Activated T-helper 1 cell treated with anti-CD3 and anti-CD28 coated beads, Interleukin-12 subunit alpha, Interleukin-12 subunit beta, Interleukin-2, Interleukin-4 antibody, amounts not matched to agents 30 ng/mL and 10 ng/mL and 1 ng/mL, durations not matched to agents 14 hours and 24 hours and 36 hours (primary cell): ENCODE results near the gene IL3. TPM values are rescaled to one million over a fixed set of nuclear protein-coding genes. Genes with fewer than 3 reads are reported as not detected.

Experiments used
- DNase-seq: peaks from one replicate; pipeline ENCODE4 v3.0.0; 2021; ENCODE audit warnings: low spot score
- H3K27ac Mint-ChIP-seq: one replicate; pipeline ENCODE4 v1.8.0; 2021; ENCODE audit warnings: mild to moderate bottlenecking, mixed read lengths
- H3K27me3 Mint-ChIP-seq: one replicate; pipeline ENCODE4 v1.8.0; 2022; ENCODE audit warnings: mild to moderate bottlenecking, moderate library complexity, mixed read lengths; ENCODE audit not compliant: insufficient read depth
- H3K36me3 Mint-ChIP-seq: one replicate; pipeline ENCODE4 v1.8.0; 2021; ENCODE audit warnings: low read depth, mixed read lengths
- H3K4me1 Mint-ChIP-seq: one replicate; pipeline ENCODE4 v1.8.0; 2021; ENCODE audit warnings: low read depth, mixed read lengths
- H3K4me3 Mint-ChIP-seq: one replicate; pipeline ENCODE4 v1.8.0; 2021; ENCODE audit warnings: mild to moderate bottlenecking, moderate library complexity, mixed read lengths
- H3K9me3 Mint-ChIP-seq: one replicate; pipeline ENCODE4 v1.8.0; 2021; ENCODE audit warnings: mixed read lengths
- intact Hi-C: fragments of 100-400 bp; cut with micrococcal nuclease; formaldehyde crosslinking; loops from one replicate; pipeline ENCODE4 v1.15.1; 2024
- total RNA-seq: library from RNA; stranded (reverse); gene quantifications from 2 replicates; pipeline ENCODE4 v1.2.3, GENCODE V29; 2022

Gene IL3
- total RNA-seq, 1 donor from 2014 or later = 98.5 TPM

- peaks cover 33% of the 10 kb centered on the region for H3K36me3 Mint-ChIP-seq
- H3K9me3 Mint-ChIP-seq = peaks cover 3% of the 10 kb centered on the region
- no peak for DNase-seq
- intact Hi-C loops = loop anchor here (10.0 kb wide), 1 partner anchor 672 kb away; the partner anchor contains the start of gene CCNI2
- H3K27me3 Mint-ChIP-seq = peaks cover 1% of the 10 kb centered on the region
- H3K4me1 Mint-ChIP-seq = peaks cover 93% of the 10 kb centered on the region
- peak overlapping the region; percentile 97 for H3K27ac Mint-ChIP-seq
- H3K4me3 Mint-ChIP-seq = peak overlapping the region; percentile 19
These were observed 12.1 kb downstream of the IL3 start for GRCh38 chr5:132072528-132072927.

- H3K27ac Mint-ChIP-seq = peak within 1 kb of the TSS; percentile 97
- peak within 1 kb of the TSS; percentile 90 for H3K4me3 Mint-ChIP-seq
- peaks cover 92% of the 10 kb centered on the region for H3K4me1 Mint-ChIP-seq
- peaks cover 3% of the 10 kb centered on the region for H3K9me3 Mint-ChIP-seq
- no peak for DNase-seq
- intact Hi-C loops = loop anchor here (1.0 to 10.0 kb wide), 2 partner anchors 30 to 671 kb away; partner anchors contain the start of gene CCNI2
- H3K27me3 Mint-ChIP-seq = peaks cover 1% of the 10 kb centered on the region
- H3K36me3 Mint-ChIP-seq = peaks cover 34% of the 10 kb centered on the region
These were observed 13.0 kb downstream of the IL3 start, which contains the start of gene CSF2 for GRCh38 chr5:132073231-132074013. TSS of gene CSF2 (plus strand) at chr5:132073789. CDS start at chr5:132073824, 35 bp downstream.

DNA sequence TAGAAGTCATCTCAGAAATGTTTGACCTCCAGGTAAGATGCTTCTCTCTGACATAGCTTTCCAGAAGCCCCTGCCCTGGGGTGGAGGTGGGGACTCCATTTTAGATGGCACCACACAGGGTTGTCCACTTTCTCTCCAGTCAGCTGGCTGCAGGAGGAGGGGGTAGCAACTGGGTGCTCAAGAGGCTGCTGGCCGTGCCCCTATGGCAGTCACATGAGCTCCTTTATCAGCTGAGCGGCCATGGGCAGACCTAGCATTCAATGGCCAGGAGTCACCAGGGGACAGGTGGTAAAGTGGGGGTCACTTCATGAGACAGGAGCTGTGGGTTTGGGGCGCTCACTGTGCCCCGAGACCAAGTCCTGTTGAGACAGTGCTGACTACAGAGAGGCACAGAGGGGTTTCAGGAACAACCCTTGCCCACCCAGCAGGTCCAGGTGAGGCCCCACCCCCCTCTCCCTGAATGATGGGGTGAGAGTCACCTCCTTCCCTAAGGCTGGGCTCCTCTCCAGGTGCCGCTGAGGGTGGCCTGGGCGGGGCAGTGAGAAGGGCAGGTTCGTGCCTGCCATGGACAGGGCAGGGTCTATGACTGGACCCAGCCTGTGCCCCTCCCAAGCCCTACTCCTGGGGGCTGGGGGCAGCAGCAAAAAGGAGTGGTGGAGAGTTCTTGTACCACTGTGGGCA lies 13.8 kb downstream of the IL3 start:
- H3K4me1 Mint-ChIP-seq = peaks cover 92% of the 10 kb centered on the region
- H3K4me3 Mint-ChIP-seq = peak overlapping the region; percentile 90
- H3K27me3 Mint-ChIP-seq = peaks cover 3% of the 10 kb centered on the region
- intact Hi-C loops = loop anchor here (10.0 kb wide), 1 partner anchor 671 kb away; the partner anchor contains the start of gene CCNI2
- peak overlapping the region; percentile 97 for H3K27ac Mint-ChIP-seq
- no peak for DNase-seq
- H3K36me3 Mint-ChIP-seq = peaks cover 36% of the 10 kb centered on the region
- H3K9me3 Mint-ChIP-seq = peaks cover 3% of the 10 kb centered on the region

GRCh38 chr5:132074772-132075718 lies 14.6 kb downstream of the IL3 start:
- peak overlapping the region; percentile 97 for H3K27ac Mint-ChIP-seq
- peaks cover 3% of the 10 kb centered on the region for H3K9me3 Mint-ChIP-seq
- H3K27me3 Mint-ChIP-seq = peaks cover 3% of the 10 kb centered on the region
- H3K4me1 Mint-ChIP-seq = peaks cover 93% of the 10 kb centered on the region
- peak overlapping the region; percentile 90 for H3K4me3 Mint-ChIP-seq
- H3K36me3 Mint-ChIP-seq = peaks cover 38% of the 10 kb centered on the region
- DNase-seq = peak; percentile 22
- intact Hi-C loops = loop anchor here (1.0 to 10.0 kb wide), 4 partner anchors 8 to 670 kb away; partner anchors contain the start of gene CCNI2

- Mint-ChIP-seq H3K9me3 (peaks cover 3% of the 10 kb centered on the region), H3K36me3 (peaks cover 41% of the 10 kb centered on the region), H3K27ac (peak overlapping the region; percentile 97), H3K4me1 (peaks cover 91% of the 10 kb centered on the region), H3K27me3 (peaks cover 3% of the 10 kb centered on the region), H3K4me3 (peak overlapping the region; percentile 90)
- intact Hi-C loops = loop anchor here (1.0 to 10.0 kb wide), 4 partner anchors 8 to 669 kb away; partner anchors contain the start of gene CCNI2
- DNase-seq = no peak
These were observed 15.2 kb downstream of the IL3 start for GRCh38 chr5:132075719-132076077.

DNA sequence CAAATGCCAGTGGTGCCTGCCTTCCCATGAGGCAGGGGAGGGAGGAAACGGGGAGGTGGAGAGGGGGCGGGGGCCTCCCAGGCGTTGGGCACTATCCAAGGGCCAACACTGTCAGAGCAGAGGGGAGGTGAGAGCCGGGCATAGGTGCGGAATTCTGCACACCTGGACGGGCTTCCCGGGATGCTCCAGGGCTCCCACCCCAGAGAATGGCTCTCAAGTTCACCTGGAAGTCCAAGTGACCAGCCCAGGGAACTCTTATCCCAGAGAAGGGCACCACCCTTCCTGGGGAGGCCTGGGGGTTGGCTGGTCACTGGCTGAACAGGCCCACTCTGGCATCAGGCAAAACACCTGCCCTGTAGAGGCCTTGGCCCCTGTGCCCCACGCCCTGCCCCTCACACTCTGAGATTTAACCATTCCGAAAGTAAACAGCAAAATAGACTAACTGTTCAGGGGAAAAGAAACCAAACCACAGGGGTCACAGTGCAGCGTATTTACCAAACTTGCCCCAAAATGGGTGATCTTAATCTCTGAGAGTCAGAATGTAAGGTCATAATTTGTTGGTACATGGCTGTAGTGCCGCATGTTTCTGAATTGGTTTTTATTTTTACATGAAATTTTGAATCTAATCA lies 15.9 kb downstream of the IL3 start:
- Mint-ChIP-seq H3K9me3 (no peaks in the 10 kb centered on the region), H3K4me1 (peaks cover 86% of the 10 kb centered on the region), H3K4me3 (peak overlapping the region; percentile 78), H3K27me3 (peaks cover 3% of the 10 kb centered on the region), H3K27ac (peak overlapping the region; percentile 88), H3K36me3 (peaks cover 40% of the 10 kb centered on the region)
- DNase-seq = no peak
- intact Hi-C loops = loop anchor here (5.0 to 10.0 kb wide), 2 partner anchors 421 to 668 kb away; partner anchors contain the start of gene CCNI2

DNA sequence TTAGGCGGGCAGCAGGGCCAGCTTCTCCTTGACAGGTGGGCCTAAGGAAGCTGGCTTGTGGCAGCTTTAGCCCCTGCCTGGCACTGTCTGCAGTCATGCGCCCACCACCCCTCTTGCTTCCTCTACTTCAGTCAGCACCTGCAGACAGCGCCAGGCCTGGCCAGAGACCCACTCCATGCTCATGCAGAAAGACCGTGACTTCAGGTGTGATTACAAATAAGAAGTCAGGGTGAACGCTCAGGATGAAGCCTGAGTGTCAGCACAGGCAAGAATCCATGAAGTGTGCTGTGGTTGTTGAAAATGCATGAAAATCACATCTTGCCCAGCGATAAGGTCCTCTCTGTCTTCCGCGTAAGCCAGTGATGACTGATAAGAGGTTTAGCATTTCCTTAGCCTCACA lies 16.5 kb downstream of the IL3 start:
- Mint-ChIP-seq H3K27me3 (peaks cover 3% of the 10 kb centered on the region), H3K4me1 (peaks cover 86% of the 10 kb centered on the region), H3K9me3 (no peaks in the 10 kb centered on the region), H3K4me3 (peak overlapping the region; percentile 78), H3K27ac (peak overlapping the region; percentile 88), H3K36me3 (peaks cover 44% of the 10 kb centered on the region)
- intact Hi-C loops = loop anchor here (1.0 to 10.0 kb wide), 3 partner anchors 38 to 668 kb away; partner anchors contain the start of gene CCNI2
- DNase-seq = no peak

DNA sequence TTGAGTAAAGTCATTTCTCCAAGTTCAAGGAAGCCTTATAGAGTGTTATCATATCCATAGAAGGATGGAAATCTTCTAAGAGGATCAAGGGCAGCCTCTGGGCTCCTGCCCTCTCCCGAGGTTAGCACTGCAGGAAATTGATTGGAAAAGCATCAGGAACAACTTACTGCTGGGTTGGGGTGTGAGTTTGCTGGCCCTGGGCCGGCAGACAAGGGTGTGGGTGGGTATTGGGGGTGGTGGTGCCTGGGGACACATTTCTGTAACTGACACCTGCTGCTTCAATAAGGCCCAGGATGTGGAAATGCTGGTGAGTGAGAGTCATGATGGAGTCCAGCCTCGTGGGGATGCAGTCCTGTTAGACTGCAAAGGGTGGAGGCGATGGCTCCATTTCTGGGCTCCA lies 18.6 kb downstream of the IL3 start:
- H3K27me3 Mint-ChIP-seq = peaks cover 3% of the 10 kb centered on the region
- no peaks in the 10 kb centered on the region for H3K9me3 Mint-ChIP-seq
- peaks cover 86% of the 10 kb centered on the region for H3K4me1 Mint-ChIP-seq
- peak overlapping the region; percentile 88 for H3K27ac Mint-ChIP-seq
- H3K36me3 Mint-ChIP-seq = peaks cover 39% of the 10 kb centered on the region
- H3K4me3 Mint-ChIP-seq = no peak overlapping the region
- no peak for DNase-seq
- intact Hi-C loops = loop anchor here (5.0 to 10.0 kb wide), 2 partner anchors 418 to 666 kb away; partner anchors contain the start of gene CCNI2

- intact Hi-C loops = loop anchor here (5.0 to 10.0 kb wide), 2 partner anchors 418 to 665 kb away; partner anchors contain the start of gene CCNI2
These were observed 19.2 kb downstream of the IL3 start for GRCh38 chr5:132079619-132080018.

GRCh38 chr5:132080595-132080994 lies 20.1 kb downstream of the IL3 start:
- Mint-ChIP-seq H3K9me3 (no peaks in the 10 kb centered on the region), H3K27ac (peak overlapping the region; percentile 95), H3K4me3 (no peak overlapping the region), H3K36me3 (peaks cover 31% of the 10 kb centered on the region), H3K27me3 (peaks cover 3% of the 10 kb centered on the region), H3K4me1 (peaks cover 82% of the 10 kb centered on the region)
- intact Hi-C loops = no loop called here
- DNase-seq = no peak

More at GRCh38 chr5:132079619-132080018, 19.2 kb downstream of the IL3 start:
- peaks cover 33% of the 10 kb centered on the region for H3K36me3 Mint-ChIP-seq
- H3K4me3 Mint-ChIP-seq = no peak overlapping the region
- peaks cover 83% of the 10 kb centered on the region for H3K4me1 Mint-ChIP-seq
- no peaks in the 10 kb centered on the region for H3K9me3 Mint-ChIP-seq
- peak overlapping the region; percentile 88 for H3K27ac Mint-ChIP-seq
- no peak for DNase-seq
- H3K27me3 Mint-ChIP-seq = peaks cover 3% of the 10 kb centered on the region

DNA sequence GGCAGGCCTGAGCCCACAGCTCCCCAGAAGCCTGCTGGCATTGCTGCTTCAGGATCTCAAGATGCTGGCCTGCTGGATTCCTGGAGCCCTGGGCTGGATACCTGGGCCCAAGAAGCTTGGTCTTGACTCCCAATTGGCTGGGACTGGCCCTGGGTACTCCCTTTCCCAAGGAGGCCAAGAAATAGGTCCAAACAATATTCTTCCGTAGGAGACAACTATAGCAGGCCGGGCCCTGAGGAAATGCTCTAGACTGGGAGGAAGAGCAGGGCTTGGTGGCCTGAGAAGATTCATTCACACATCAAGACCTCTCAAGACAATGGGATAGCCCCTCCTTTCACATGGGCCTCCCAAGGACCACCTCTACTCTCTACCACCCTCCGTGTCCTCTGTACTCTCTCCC lies 21.0 kb downstream of the IL3 start:
- no peaks in the 10 kb centered on the region for H3K9me3 Mint-ChIP-seq
- peaks cover 27% of the 10 kb centered on the region for H3K36me3 Mint-ChIP-seq
- no peak for DNase-seq
- H3K4me3 Mint-ChIP-seq = no peak overlapping the region
- peaks cover 83% of the 10 kb centered on the region for H3K4me1 Mint-ChIP-seq
- peaks cover 1% of the 10 kb centered on the region for H3K27me3 Mint-ChIP-seq
- intact Hi-C loops = no loop called here
- peak overlapping the region; percentile 95 for H3K27ac Mint-ChIP-seq
